ENCODE results near the gene NIPAL3. TPM values are rescaled to one million over a fixed set of nuclear protein-coding genes. Genes with fewer than 3 reads are reported as not detected.

The NIPAL3 gene
- total RNA-seq, 4 donors from 2014 or later, result 18.3 to 31.1 (median 26.6) TPM

DNA sequence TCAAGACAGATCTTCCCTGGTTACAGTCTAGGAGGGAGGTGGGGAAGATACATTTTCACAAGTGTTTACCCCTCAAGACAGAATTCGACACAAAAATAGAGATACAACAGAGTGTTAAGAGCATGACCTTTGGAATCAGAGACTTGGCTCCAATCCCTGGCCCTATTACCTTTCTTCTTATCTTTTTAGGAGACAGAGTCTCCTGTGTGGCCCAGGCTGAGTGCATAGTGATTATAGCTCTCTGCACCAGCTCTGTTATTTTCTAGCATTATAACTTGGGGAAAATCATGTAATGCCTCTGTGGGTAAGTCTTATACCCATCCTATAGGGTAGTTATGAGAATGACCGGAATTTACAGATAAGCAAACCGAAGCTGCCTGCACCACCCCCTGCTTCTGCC is 9.8 kb downstream of the NIPAL3 start:
- no peaks in the 10 kb centered on the region for H3K27me3 ChIP-seq
- intact Hi-C loops (cut with DNase I), result no loop called here
- 81% methylated on average over 3 of the region's 3 CpGs for WGBS

GRCh38 chr1:24425922-24426321 is 10.3 kb downstream of the NIPAL3 start:
- Histone ChIP-seq H3K36me3 (peaks cover 5 to 26% (median 17%) of the 10 kb centered on the region in 4 donors), H3K27me3 (no peaks in the 10 kb centered on the region), H3K4me1 (peaks cover 0 to 5% (median 0%) of the 10 kb centered on the region in 4 donors), H3K27ac (replicated peaks in 1 of 4) (no peak overlapping the region), H3K9me3 (no peaks in the 10 kb centered on the region), H3K4me3 (no peak overlapping the region)
- intact Hi-C loops (cut with DNase I), result no loop called here
- TF ChIP-seq POLR2A (IDR thresholded peaks at IDR 0.05; ENCODE audit: low read depth), result no peak
- no peak for TF ChIP-seq EP300 (IDR thresholded peaks at IDR 0.05)
- TF ChIP-seq CTCF (IDR thresholded peaks at IDR 0.05), result no peak
- no peak for TF ChIP-seq POLR2AphosphoS5 (IDR thresholded peaks at IDR 0.05)
- WGBS, result 80% methylated on average over 7 of the region's 7 CpGs
- DNase-seq (ENCODE audit: extremely low spot score), result peak; percentile 10

More for the DNA sequence above, 9.8 kb downstream of the NIPAL3 start:
- no peak overlapping the region for H3K4me3 ChIP-seq
- H3K4me1 ChIP-seq, result peaks cover 0 to 5% (median 0%) of the 10 kb centered on the region in 4 donors
- DNase-seq (ENCODE audit: extremely low spot score), result peak; percentile 66
- TF ChIP-seq CTCF (IDR thresholded peaks at IDR 0.05), result no peak
- no peak for TF ChIP-seq POLR2AphosphoS5 (IDR thresholded peaks at IDR 0.05)
- TF ChIP-seq EP300 (IDR thresholded peaks at IDR 0.05), result no peak
- no peak for TF ChIP-seq POLR2A (IDR thresholded peaks at IDR 0.05; ENCODE audit: low read depth)
- no peak overlapping the region for H3K27ac ChIP-seq (replicated peaks in 1 of 4)
- peaks cover 5 to 30% (median 19%) of the 10 kb centered on the region in 4 donors for H3K36me3 ChIP-seq
- H3K9me3 ChIP-seq, result no peaks in the 10 kb centered on the region

DNA sequence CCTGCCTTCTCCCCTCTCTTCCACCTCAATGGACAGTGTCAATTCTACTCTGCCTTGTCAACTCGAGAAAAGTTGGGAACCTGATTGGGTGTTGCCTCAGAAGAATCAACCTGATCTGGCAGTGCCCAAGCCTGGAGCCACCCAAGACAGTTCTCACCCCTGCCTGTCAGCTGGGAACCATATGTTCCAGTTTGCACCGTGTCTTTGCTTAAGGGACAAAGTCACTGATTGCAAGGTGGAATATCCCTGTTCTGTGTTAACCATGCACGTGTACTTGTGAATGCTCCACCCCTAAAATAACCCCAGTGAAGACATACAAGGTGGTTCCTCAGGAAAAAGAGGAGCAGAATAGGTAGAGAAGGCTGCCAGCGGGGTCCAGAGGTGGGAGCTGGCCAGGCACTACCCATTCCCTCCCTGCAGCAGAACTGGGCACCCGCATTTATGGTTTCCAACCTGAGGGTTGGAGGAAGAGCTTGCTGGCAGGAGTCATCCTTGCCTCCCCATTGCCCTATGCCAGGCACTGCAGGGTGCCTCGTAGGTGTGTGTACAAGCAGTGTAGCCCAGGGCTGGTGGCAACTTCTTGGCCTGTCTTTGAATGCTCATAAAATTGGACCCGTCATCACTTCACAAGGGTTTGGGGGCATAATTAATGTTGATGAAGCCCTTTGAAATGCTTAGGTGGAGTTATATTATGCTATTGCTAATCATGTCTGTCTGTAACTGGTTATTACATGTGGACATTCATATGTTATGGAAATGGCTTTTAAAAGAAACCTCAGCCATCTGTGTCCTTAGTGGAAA is 11.3 kb downstream of the NIPAL3 start:
- Histone ChIP-seq H3K4me1 (peaks cover 0 to 5% (median 0%) of the 10 kb centered on the region in 4 donors), H3K27me3 (no peaks in the 10 kb centered on the region), H3K9me3 (no peaks in the 10 kb centered on the region), H3K36me3 (peaks cover 5 to 16% (median 9%) of the 10 kb centered on the region in 4 donors), H3K27ac (replicated peaks in 1 of 4) (no peak overlapping the region), H3K4me3 (no peak overlapping the region)
- TF ChIP-seq CTCF (IDR thresholded peaks at IDR 0.05) (no peak), EP300 (IDR thresholded peaks at IDR 0.05) (no peak), POLR2AphosphoS5 (IDR thresholded peaks at IDR 0.05) (no peak), POLR2A (IDR thresholded peaks at IDR 0.05; ENCODE audit: low read depth) (no peak)
- 95% methylated on average over 6 of the region's 7 CpGs for WGBS
- DNase-seq (ENCODE audit: extremely low spot score), result peak; percentile 55
- intact Hi-C loops (cut with DNase I), result no loop called here

GRCh38 chr1:24427545-24427862 is 11.9 kb downstream of the NIPAL3 start:
- DNase-seq (ENCODE audit: extremely low spot score), result no peak
- intact Hi-C loops (cut with DNase I), result no loop called here
- H3K4me3 ChIP-seq, result no peak overlapping the region
- peaks cover under 1 to 10% (median 4%) of the 10 kb centered on the region in 4 donors for H3K36me3 ChIP-seq
- H3K27me3 ChIP-seq, result no peaks in the 10 kb centered on the region
- WGBS, result 88% methylated on average over 1 of the region's 1 CpG
- H3K4me1 ChIP-seq, result peaks cover 0 to 5% (median 0%) of the 10 kb centered on the region in 4 donors
- H3K9me3 ChIP-seq, result no peaks in the 10 kb centered on the region
- no peak overlapping the region for H3K27ac ChIP-seq (replicated peaks in 1 of 4)
- TF ChIP-seq POLR2A (IDR thresholded peaks at IDR 0.05; ENCODE audit: low read depth), result no peak
- TF ChIP-seq CTCF (IDR thresholded peaks at IDR 0.05), result no peak
- TF ChIP-seq EP300 (IDR thresholded peaks at IDR 0.05), result no peak
- TF ChIP-seq POLR2AphosphoS5 (IDR thresholded peaks at IDR 0.05), result no peak

Measured in esophagus muscularis mucosa (tissue), 4 donors.